ENCODE results near the gene XPO5. TPM values are rescaled to one million over a fixed set of nuclear protein-coding genes. Genes with fewer than 3 reads are reported as not detected.
A peak's percentile ranks its signal among the peaks of the same experiment; 100 is the strongest.

XPO5 gene
- total RNA-seq, 1 donor = 66.2 TPM

GRCh38 chr6:43506667-43507471 is 69.0 kb downstream of the XPO5 start:
- Histone ChIP-seq H3K36me3 (ENCODE audit: insufficient read depth, low read length) (peaks cover 43% of the 10 kb centered on the region), H3K27ac (ENCODE audit: low read depth, low read length) (no peak overlapping the region), H3K79me2 (ENCODE audit: insufficient read depth, low read length) (no peaks in the 10 kb centered on the region), H4K20me1 (ENCODE audit: insufficient read depth, low read length) (peaks cover 9% of the 10 kb centered on the region), H2AFZ (ENCODE audit: low read length) (no peak overlapping the region), H3K9me3 (ENCODE audit: low read depth, low read length) (no peaks in the 10 kb centered on the region), H3K4me3 (ENCODE audit: insufficient read depth, low read length) (no peak overlapping the region), H3K4me2 (ENCODE audit: insufficient read depth, low read length) (no peak overlapping the region), H3K27me3 (ENCODE audit: insufficient read depth, low read length) (no peaks in the 10 kb centered on the region), H3K4me1 (ENCODE audit: insufficient read depth, low read length) (peaks cover 17% of the 10 kb centered on the region)
- TF ChIP-seq CTCF (IDR thresholded peaks at IDR 0.05; ENCODE audit: extremely low read depth, low read depth, low read length) = peak; percentile 98
- peak; percentile 98 for DNase-seq (ENCODE audit: insufficient read length, low spot score, missing footprints)

- Histone ChIP-seq H3K27me3 (ENCODE audit: insufficient read depth, low read length) (no peaks in the 10 kb centered on the region), H4K20me1 (ENCODE audit: insufficient read depth, low read length) (peaks cover 4% of the 10 kb centered on the region), H3K4me3 (ENCODE audit: insufficient read depth, low read length) (no peak overlapping the region), H3K4me1 (ENCODE audit: insufficient read depth, low read length) (peaks cover 17% of the 10 kb centered on the region), H3K79me2 (ENCODE audit: insufficient read depth, low read length) (no peaks in the 10 kb centered on the region), H3K27ac (ENCODE audit: low read depth, low read length) (no peak overlapping the region), H2AFZ (ENCODE audit: low read length) (no peak overlapping the region), H3K4me2 (ENCODE audit: insufficient read depth, low read length) (no peak overlapping the region), H3K9me3 (ENCODE audit: low read depth, low read length) (no peaks in the 10 kb centered on the region), H3K36me3 (ENCODE audit: insufficient read depth, low read length) (peaks cover 38% of the 10 kb centered on the region)
- TF ChIP-seq CTCF (IDR thresholded peaks at IDR 0.05; ENCODE audit: extremely low read depth, low read depth, low read length) = no peak
- no peak for DNase-seq (ENCODE audit: insufficient read length, low spot score, missing footprints)
Measured at GRCh38 chr6:43506171-43506570, 69.7 kb downstream of the XPO5 start.

GRCh38 chr6:43505718-43506117 is 70.1 kb downstream of the XPO5 start:
- Histone ChIP-seq H3K27ac (ENCODE audit: low read depth, low read length) (no peak overlapping the region), H3K4me3 (ENCODE audit: insufficient read depth, low read length) (no peak overlapping the region), H3K27me3 (ENCODE audit: insufficient read depth, low read length) (no peaks in the 10 kb centered on the region), H4K20me1 (ENCODE audit: insufficient read depth, low read length) (peaks cover 3% of the 10 kb centered on the region), H3K4me1 (ENCODE audit: insufficient read depth, low read length) (peaks cover 15% of the 10 kb centered on the region), H3K36me3 (ENCODE audit: insufficient read depth, low read length) (peaks cover 38% of the 10 kb centered on the region), H3K4me2 (ENCODE audit: insufficient read depth, low read length) (no peak overlapping the region), H2AFZ (ENCODE audit: low read length) (no peak overlapping the region), H3K79me2 (ENCODE audit: insufficient read depth, low read length) (no peaks in the 10 kb centered on the region), H3K9me3 (ENCODE audit: low read depth, low read length) (no peaks in the 10 kb centered on the region)
- no peak for DNase-seq (ENCODE audit: insufficient read length, low spot score, missing footprints)
- no peak for TF ChIP-seq CTCF (IDR thresholded peaks at IDR 0.05; ENCODE audit: extremely low read depth, low read depth, low read length)

DNA sequence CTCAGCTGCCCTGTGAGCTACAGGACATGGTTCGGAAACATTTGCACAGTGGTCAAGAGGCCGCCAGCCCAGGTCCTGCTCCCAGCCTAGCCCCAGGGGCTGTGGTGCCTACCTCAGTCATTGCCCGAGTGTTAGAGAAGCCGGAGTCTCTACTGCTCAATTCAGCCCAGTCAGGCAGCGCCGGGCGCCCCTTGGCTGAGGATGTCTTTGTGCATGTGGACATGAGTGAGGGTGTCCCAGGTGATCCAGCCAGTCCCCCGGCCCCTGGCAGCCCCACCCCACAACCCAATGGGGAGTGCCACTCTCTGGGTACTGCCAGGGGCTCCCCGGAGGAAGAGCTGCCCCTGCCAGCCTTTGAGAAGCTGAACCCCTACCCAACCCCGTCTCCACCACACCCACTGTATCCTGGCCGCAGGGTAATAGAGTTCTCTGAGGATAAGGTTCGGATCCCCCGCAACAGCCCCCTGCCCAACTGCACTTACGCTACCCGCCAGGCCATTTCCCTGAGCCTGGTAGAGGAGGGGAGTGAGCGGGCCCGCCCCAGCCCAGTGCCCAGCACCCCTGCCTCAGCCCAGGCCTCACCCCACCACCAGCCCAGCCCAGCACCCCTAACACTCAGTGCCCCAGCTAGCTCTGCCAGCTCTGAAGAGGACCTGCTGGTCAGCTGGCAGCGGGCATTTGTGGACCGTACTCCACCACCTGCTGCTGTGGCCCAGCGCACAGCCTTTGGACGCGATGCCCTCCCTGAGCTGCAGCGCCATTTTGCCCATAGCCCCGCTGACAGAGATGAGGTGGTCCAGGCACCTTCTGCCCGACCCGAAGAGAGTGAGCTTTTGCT is 70.9 kb downstream of the XPO5 start:
- no peaks in the 10 kb centered on the region for H3K27me3 ChIP-seq (ENCODE audit: insufficient read depth, low read length)
- peaks cover 3% of the 10 kb centered on the region for H4K20me1 ChIP-seq (ENCODE audit: insufficient read depth, low read length)
- peaks cover 10% of the 10 kb centered on the region for H3K4me1 ChIP-seq (ENCODE audit: insufficient read depth, low read length)
- no peak for TF ChIP-seq CTCF (IDR thresholded peaks at IDR 0.05; ENCODE audit: extremely low read depth, low read depth, low read length)
- H3K4me2 ChIP-seq (ENCODE audit: insufficient read depth, low read length) = no peak overlapping the region
- no peak overlapping the region for H2AFZ ChIP-seq (ENCODE audit: low read length)
- H3K4me3 ChIP-seq (ENCODE audit: insufficient read depth, low read length) = no peak overlapping the region
- no peak overlapping the region for H3K27ac ChIP-seq (ENCODE audit: low read depth, low read length)
- DNase-seq (ENCODE audit: insufficient read length, low spot score, missing footprints) = no peak
- peaks cover 45% of the 10 kb centered on the region for H3K36me3 ChIP-seq (ENCODE audit: insufficient read depth, low read length)
- no peaks in the 10 kb centered on the region for H3K79me2 ChIP-seq (ENCODE audit: insufficient read depth, low read length)
- no peaks in the 10 kb centered on the region for H3K9me3 ChIP-seq (ENCODE audit: low read depth, low read length)

All from osteoblast (primary cell).